GM18499 (cell line): Measurements from ENCODE around the gene B4GALT2.

Experiments used
- ATAC-seq: cut with Tn5 transposase; IDR thresholded peaks from one replicate; pipeline ENCODE4 v1.9.1; 2021; ENCODE audit warnings: moderate number of reproducible peaks; ENCODE audit not compliant: insufficient read depth, unreplicated experiment

B4GALT2 gene

GRCh38 chr1:43982808-43983207, 3.8 kb downstream of the B4GALT2 start:
- no peak for ATAC-seq

- ATAC-seq: no peak
These were observed 4.4 kb downstream of the B4GALT2 start for GRCh38 chr1:43983253-43983899.

GRCh38 chr1:43984855-43985254, 5.8 kb downstream of the B4GALT2 start:
- no peak for ATAC-seq

DNA sequence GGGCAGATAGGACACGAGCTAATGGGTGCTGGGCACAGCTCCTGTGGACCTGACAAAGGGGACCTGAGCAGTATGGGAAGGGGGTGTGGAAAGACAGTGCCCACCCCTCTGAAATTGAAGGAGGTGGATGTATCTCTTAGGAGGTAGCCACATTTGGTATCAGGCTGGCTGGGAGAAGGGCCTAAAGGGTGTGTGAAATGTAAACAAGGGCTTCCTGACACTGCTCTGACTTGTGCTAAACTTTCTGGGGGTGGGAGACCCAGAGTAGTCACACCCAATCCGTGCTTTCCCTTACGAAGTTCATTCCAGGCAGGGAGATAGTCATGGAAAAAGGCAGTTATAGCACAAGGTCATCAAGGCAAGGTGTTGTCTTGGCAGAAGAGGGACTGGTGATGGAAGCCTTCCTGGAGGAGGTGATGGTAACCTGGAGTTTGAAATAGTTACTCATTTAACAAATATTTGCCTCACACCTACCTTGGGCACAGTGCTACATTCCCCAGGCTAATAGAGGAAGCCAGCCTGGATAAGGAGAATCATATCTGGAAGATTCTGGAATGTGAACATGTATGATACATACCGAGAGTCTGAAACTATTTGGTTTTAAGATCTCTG, 7.1 kb downstream of the B4GALT2 start:
- ATAC-seq: no peak

DNA sequence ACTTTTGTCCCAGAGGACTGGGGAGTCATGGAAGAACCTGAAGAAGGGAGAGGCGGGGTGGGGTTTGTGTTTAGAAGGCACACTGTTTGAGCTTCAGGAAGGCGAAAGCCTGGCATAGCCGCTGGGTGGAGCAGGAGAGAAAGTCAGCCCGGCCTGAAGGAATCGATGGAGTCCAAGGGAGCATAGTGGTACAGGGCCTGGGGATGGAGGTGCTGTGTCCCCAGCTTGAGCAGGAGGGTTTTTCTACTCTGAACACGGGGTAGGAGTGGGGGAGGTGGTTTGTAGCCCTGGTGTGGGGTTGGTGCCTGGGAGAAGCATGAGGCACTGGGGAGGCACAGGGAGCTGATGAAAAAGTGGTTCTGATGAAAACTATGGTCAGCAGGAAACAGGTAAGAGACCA, 7.7 kb downstream of the B4GALT2 start:
- no peak for ATAC-seq

DNA sequence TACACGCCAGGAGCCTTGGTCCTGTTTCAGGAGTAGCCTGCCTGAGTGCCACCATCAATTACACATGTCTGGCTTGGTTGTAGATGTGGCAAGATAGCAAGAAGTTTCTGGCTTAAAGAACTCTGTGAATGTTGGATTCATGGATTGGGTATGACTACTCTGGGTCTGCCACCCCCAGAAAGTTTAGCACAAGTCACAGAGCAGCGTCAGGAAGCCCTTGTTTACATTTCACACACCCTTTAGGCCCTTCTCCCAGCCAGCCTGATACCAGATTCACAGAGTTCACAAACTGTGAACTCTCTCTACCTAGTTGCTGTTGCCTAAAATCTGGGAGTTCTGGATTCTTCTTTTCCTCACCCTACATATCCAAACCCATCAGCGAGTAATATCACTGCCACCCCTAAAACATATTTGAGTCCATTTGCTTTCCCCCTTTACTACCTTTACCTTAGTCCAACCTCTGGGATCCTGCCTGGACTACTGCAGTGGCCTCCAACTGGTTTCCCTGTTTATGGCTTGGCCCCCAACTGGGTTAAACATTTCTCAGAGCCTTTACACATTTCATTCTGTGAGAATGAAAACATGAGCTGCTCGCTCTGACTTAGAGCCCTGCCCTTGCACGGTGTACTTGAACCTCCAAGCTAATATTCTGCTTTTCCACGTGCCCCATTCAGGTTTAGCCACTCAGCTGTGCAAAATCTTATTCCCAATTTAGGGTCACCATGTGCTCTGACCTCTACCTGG, 8.3 kb downstream of the B4GALT2 start:
- ATAC-seq: no peak

DNA sequence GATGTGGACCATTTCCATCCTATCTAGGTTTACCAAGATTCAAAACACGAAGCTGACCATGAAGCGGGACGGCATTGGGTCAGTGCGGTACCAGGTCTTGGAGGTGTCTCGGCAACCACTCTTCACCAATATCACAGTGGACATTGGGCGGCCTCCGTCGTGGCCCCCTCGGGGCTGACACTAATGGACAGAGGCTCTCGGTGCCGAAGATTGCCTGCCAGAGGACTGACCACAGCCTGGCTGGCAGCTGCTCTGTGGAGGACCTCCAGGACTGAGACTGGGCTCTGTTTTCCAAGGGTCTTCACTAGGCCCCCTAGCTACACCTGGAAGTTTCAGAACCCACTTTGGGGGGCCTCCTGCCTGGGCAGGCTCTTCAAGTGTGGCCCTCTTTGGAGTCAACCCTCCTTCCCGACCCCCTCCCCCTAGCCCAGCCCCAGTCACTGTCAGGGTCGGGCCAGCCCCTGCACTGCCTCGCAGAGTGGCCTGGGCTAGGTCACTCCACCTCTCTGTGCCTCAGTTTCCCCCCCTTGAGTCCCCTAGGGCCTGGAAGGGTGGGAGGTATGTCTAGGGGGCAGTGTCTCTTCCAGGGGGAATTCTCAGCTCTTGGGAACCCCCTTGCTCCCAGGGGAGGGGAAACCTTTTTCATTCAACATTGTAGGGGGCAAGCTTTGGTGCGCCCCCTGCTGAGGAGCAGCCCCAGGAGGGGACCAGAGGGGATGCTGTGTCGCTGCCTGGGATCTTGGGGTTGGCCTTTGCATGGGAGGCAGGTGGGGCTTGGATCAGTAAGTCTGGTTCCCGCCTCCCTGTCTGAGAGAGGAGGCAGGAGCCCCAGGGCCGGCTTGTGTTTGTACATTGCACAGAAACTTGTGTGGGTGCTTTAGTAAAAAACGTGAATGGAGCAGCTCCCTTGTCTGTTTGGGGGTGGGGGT, 11.5 kb downstream of the B4GALT2 start:
- no peak for ATAC-seq

DNA sequence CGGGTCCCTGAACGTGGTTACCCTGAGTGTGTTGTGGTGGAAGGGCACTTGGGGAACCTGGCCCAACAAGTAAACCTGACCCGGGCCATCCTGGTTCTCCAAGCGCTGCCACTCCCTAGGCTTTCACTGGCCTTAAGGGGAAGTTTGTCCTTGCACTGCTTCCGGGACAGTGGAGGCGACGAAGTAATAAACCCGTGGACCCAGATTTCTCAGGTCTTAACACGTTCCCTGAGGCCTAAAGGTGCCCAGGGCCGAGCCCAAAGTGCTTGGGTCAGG, 12.1 kb downstream of the B4GALT2 start:
- no peak for ATAC-seq

- ATAC-seq: no peak
These were observed 12.6 kb downstream of the B4GALT2 start, which contains the start of gene CCDC24 for GRCh38 chr1:43991476-43992231. Gene CCDC24 (plus strand): TSS chr1:43991599. CDS start chr1:43991879, 280 bp downstream.

DNA sequence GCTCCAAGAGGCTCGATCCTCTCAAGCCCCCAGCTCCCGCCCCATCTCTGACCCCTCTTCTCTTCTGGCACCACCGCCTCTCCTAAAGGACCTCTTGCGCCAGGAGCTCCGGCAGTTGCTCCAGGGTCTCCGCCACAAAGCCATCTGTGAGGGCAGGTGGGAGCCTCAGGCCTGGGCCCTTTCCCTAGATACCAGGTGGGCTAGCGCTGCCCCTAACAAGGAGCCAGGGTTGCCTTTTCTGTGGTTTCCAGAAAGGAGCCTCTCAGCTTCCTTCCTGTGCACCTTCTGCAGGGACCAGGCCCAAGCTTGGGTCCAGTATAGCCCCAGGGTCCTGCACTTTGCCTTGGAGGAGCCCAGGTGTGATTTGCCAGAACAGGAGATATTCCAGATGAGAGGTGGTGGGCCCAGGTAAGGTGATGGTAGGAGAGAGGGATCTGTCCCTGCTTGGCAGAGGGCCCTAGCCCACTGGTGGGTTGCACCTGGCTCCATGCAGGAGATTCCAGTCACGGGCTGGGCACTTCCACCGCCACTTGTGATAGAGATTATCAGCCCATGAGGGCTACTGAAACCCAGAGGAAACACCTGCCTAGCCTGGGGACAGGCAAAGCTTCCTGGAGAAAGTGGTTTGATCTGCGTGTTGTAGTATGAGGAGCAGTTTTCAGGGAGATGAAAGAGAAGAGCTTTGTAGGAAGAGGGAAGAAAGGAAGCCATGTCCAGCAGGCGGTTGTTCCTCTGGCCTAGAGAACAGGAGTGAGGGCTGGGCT, 13.4 kb downstream of the B4GALT2 start:
- ATAC-seq: no peak

DNA sequence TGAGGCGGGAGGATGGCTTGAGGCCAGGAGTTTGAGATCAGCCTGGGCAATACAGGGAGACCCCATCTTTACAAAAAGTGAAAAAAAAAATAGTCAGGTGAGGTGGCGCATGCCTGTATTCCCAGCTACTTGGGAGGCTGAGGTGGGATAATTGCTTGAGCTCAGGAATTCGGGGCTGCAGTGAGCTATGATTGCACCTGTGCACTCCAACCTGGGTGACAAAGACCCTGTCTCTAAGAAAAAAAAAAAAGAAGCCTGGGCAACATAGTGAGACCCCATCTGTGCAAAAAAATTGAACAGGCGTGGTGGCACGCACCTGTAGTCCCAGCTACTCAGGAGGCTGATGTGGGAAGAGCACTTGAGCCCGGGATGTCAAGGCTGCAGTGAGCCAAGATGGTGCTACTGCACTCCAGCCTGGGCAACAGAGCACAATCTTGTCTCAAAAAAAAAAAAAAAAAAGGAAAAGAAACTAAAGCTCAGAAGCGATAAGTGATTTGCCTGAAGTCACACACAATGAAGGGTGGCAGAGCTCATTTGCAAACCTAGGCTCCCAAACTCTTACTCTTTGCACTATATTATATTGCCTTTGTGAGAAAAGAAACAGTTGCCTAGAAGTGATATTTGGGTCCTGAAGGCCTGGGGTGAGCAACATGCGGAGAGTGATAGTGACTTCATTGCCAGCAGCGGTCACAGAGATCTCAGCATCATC, 14.3 kb downstream of the B4GALT2 start:
- ATAC-seq: no peak

- no peak for ATAC-seq
These were observed 15.1 kb downstream of the B4GALT2 start for GRCh38 chr1:43994071-43994470.

- ATAC-seq: no peak
These were observed 16.1 kb downstream of the B4GALT2 start for GRCh38 chr1:43994794-43995790.

- ATAC-seq: no peak
These were observed 17.1 kb downstream of the B4GALT2 start for GRCh38 chr1:43995984-43996732.

DNA sequence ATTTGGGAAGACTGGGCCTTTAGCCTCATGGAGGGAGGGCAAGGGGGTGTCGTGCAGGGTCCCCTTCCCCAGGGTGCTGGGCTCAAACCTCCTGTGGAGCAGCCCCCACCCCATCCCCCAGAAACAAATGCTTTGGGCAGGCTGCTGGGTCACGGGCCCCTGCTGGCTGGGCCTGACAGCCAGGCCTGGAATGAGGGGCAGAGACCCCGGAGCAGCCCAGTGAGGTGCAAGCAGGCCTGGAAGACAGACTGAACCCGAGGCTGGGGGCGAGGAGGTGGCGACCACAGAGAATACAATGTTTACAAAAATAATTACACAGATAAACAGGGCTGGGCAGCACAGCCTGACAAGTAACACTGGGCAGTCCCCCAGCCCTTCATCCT, 17.7 kb downstream of the B4GALT2 start:
- no peak for ATAC-seq

DNA sequence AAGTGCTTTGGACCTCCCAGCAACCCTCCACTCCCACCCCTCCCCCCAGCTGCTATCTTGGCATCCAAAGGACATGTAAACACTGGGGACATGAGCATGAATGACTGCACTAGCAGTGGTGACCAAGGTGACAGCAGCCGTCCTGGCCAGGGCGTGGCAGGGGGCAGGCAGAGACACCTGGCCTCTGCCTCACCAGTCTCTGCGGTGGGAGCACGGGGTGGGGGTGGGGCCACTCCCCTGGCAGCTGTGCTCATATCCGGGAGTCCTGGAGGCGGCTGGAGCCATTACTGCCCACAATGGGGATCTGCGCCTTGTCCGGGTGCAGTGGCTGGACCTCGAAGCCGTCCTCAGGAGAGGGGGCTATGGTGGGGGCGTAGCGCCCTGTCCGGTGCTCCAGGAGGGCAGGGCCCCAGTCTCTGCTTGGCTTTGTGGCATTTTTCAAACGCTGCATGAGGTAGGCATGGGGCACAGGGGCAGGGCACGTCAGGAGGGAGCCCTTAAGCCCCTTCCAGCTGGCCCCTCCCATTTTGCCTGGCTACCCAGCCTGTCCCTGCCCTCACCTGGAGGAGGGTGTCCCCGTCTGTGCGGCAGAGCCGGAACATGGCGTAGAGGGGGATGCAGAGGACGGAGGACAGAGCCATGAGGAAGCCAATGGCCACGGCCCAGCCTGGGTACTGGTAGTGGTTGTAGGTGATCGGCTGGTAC, 18.4 kb downstream of the B4GALT2 start:
- ATAC-seq: no peak
